Nephron (organoid): ENCODE data around the gene FBXW2.

ENCODE experiments used
- H3K27ac Mint-ChIP-seq, 3 experiments: 2 replicates each; pipeline ENCODE4 v1.8.0; 2020; ENCODE audit warnings: mixed read lengths in 3 of 3, mild to moderate bottlenecking in 2 of 3, moderate library complexity in 1 of 3
- H3K27me3 Mint-ChIP-seq: 2 replicates; pipeline ENCODE4 v1.8.0; 2021; ENCODE audit warnings: low read depth, mild to moderate bottlenecking, moderate library complexity, mixed read lengths
- H3K36me3 Mint-ChIP-seq: 2 replicates; pipeline ENCODE4 v1.8.0; 2020; ENCODE audit warnings: low read depth, mixed read lengths
- H3K4me1 Mint-ChIP-seq: 2 replicates; pipeline ENCODE4 v1.8.0; 2020; ENCODE audit warnings: mixed read lengths
- H3K4me3 Mint-ChIP-seq, 3 experiments: 2 replicates each; pipeline ENCODE4 v1.8.0; 2020; ENCODE audit warnings: mild to moderate bottlenecking in 3 of 3, mixed read lengths in 3 of 3, moderate library complexity in 2 of 3
- H3K9me3 Mint-ChIP-seq: 2 replicates; pipeline ENCODE4 v1.8.0; 2020; ENCODE audit warnings: mixed read lengths
- TF ChIP-seq, protein P1 (sequence below), 3 experiments: fragments of 200-600 bp; sonication (generic); IDR thresholded peaks; one replicate each; pipeline ENCODE4 v1.5.0; 2021; ENCODE audit warnings: antibody characterized with exemption in 3 of 3; ENCODE audit not compliant: unreplicated experiment in 3 of 3

FBXW2 gene, protein sequence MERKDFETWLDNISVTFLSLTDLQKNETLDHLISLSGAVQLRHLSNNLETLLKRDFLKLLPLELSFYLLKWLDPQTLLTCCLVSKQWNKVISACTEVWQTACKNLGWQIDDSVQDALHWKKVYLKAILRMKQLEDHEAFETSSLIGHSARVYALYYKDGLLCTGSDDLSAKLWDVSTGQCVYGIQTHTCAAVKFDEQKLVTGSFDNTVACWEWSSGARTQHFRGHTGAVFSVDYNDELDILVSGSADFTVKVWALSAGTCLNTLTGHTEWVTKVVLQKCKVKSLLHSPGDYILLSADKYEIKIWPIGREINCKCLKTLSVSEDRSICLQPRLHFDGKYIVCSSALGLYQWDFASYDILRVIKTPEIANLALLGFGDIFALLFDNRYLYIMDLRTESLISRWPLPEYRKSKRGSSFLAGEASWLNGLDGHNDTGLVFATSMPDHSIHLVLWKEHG

DNA sequence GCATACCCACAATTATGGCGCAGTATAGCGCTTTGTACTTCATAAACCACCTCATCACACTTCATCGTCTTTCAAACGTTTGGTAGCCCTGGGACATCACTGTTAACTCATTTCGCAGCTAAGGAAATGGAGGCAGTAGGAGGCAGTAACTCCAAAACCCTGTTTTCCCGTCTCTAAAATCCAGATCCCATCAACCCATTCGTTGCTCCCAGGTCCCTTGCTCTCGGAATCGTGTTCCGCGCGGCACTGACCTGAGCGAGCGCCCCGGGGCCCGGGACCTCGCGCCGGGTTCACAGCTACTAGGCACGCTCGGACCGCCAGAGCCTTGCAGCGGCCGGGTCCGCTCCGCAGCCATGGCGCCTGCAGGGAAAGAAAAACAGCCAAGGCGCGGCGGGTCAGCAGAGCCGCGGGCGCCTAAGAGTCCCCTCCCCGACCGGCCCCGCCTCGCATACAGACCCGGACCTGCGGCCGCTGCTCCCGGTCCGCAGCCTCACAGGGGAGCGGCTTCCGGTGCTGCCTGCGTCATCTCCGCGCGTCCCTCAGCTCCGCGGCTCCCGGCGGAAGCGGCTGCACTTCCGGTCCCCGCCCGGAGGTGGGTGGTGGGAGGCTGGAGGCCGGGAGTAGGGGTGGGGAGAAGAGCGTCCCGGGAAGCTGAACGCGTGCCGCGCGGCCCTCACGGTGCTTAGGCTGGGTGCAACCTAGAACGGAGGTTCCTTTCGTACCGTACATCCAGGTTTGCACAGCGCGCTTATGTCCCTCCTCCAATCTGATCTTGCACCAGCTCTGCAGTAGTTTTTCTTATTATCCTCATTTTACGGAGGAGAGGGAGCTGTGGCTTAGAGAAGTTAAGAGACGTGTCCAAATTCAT is at the start of gene FBXW2:
Gene FBXW2, minus strand, starts transcription at position 519 of the 868 bp plus-strand sequence. CDS start 5,158 bp downstream, outside the sequence.
- Mint-ChIP-seq H3K27ac (peak within 1 kb of the TSS; percentile 95 to 97 (median 95)), H3K9me3 (no peaks in the 10 kb centered on the region), H3K4me1 (peaks cover 38% of the 10 kb centered on the region), H3K36me3 (peaks cover 16% of the 10 kb centered on the region), H3K4me3 (peak within 1 kb of the TSS; percentile 95 to 99 (median 97)), H3K27me3 (no peaks in the 10 kb centered on the region)
- TF ChIP-seq, protein P1, sequence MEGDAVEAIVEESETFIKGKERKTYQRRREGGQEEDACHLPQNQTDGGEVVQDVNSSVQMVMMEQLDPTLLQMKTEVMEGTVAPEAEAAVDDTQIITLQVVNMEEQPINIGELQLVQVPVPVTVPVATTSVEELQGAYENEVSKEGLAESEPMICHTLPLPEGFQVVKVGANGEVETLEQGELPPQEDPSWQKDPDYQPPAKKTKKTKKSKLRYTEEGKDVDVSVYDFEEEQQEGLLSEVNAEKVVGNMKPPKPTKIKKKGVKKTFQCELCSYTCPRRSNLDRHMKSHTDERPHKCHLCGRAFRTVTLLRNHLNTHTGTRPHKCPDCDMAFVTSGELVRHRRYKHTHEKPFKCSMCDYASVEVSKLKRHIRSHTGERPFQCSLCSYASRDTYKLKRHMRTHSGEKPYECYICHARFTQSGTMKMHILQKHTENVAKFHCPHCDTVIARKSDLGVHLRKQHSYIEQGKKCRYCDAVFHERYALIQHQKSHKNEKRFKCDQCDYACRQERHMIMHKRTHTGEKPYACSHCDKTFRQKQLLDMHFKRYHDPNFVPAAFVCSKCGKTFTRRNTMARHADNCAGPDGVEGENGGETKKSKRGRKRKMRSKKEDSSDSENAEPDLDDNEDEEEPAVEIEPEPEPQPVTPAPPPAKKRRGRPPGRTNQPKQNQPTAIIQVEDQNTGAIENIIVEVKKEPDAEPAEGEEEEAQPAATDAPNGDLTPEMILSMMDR (IDR thresholded peaks at IDR 0.05; ENCODE audit: unreplicated experiment in 3 of 3), result no peak

DNA sequence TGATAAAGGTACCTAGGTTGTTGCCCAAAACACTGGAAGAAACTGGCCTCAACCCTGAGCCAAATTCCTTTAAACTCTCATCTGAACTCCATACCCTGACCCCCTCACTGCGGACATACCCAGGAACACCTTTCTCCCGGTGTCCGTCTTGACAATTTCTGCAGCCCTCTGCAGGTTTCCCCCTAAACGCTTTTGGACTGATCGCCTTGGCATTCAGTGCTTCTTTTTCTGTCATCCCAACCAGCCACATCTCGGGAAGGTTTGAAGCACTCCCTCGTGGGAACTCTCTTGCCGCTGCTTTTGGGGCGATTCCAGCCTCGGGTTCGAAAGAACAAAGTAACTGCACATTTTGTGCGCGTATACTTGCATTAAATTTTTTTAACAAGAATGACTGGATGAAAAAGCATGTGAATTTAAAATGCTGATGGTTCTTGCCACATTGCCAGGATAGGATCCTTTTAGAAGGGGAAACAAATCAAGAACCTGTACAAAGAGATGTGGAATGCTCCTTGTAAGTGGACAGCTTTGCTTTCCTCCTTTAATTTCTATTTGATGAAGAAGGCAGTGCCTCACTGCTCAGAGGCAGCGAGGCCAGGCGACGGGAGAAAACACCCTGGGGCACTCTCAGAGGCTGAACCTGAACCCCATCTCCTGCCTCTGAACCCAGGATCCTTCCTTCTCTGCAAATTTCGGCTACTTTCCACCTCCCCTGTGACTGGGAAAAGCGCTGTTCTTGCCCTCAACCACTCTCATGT is 48.9 kb upstream of the FBXW2 start:
- Mint-ChIP-seq H3K4me3 (peak overlapping the region; percentile 92 to 99 (median 98)), H3K27ac (peak overlapping the region; percentile 92 to 97 (median 95)), H3K27me3 (peaks cover 6% of the 10 kb centered on the region), H3K36me3 (peaks cover 52% of the 10 kb centered on the region), H3K9me3 (peaks cover 17% of the 10 kb centered on the region), H3K4me1 (peaks cover 30% of the 10 kb centered on the region)
- TF ChIP-seq, protein P1 (IDR thresholded peaks at IDR 0.05; ENCODE audit: unreplicated experiment in 3 of 3), result no peak

DNA sequence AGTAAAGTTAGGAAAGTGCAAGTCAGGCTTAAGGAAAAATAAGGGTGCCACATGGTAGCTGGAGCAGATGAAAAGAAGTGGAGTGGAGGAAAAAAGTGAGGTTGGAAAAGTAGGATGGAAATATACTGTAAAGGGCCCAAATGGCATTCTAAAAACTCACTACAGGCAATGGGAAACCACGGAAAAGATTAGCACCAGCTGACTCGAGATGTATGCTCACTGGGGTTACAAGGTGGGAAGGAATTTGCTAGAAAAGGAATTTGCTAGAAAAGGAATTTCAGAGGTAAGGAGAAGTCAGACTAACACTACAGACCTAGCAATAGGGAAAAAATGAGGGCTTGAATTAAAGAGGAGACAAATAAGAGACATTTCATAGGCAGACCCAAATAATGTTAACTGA is 45.9 kb upstream of the FBXW2 start:
- TF ChIP-seq, protein P1 (IDR thresholded peaks at IDR 0.05; ENCODE audit: unreplicated experiment in 3 of 3), result no peak
- Mint-ChIP-seq H3K36me3 (peaks cover 56% of the 10 kb centered on the region), H3K27ac (peak overlapping the region; percentile 7 to 45 (median 22)), H3K27me3 (peaks cover 6% of the 10 kb centered on the region), H3K9me3 (peaks cover 13% of the 10 kb centered on the region), H3K4me3 (peak overlapping the region; percentile 7 to 57 (median 40)), H3K4me1 (peaks cover 26% of the 10 kb centered on the region)

DNA sequence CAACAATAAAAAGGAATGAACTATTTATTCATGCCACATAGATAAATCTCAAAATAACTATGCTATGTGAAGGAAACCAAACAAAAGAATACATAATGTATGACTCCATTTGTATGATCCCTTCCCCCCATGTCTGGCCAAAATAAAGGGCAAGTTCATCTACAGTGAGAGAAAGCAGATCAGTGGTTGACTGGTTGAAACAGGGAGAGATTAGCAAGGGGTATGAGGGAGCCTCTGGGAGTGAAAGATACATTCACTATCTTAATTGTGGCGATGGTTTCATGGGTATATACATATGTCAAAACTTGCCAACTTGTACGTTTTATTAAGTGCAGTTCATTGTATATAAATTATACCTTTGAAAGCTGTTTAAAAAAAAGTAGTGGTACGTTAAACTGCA is 44.7 kb upstream of the FBXW2 start:
- H3K36me3 Mint-ChIP-seq, result peaks cover 58% of the 10 kb centered on the region
- H3K4me1 Mint-ChIP-seq, result peaks cover 26% of the 10 kb centered on the region
- H3K4me3 Mint-ChIP-seq, result no peak overlapping the region

DNA sequence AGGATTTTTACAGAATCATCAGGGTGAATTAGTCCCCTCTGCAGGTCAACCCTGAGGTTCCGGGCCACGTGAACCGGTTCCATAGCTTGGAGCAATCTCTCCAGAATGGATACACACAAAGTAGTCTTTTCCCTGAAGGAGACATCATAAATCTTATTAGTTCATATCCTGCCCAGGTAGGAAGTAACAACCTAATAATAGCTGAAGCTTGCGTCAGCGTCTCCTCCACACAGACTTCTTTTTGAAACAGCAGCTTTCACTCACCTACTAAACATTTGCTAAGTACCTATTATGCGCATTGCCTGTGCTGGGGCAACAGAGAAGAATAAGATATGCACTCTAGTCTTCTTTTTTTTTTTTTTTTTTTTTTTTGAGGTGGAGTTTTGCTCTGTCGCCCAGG is 40.1 kb upstream of the FBXW2 start:
- no peaks in the 10 kb centered on the region for H3K4me1 Mint-ChIP-seq
- H3K27me3 Mint-ChIP-seq, result no peaks in the 10 kb centered on the region
- no peak overlapping the region for H3K4me3 Mint-ChIP-seq
- TF ChIP-seq, protein P1 (IDR thresholded peaks at IDR 0.05; ENCODE audit: unreplicated experiment in 3 of 3), result no peak
- peaks cover 60% of the 10 kb centered on the region for H3K36me3 Mint-ChIP-seq
- peak overlapping the region in 2 of 3 experiments; percentile 8 to 17 for H3K27ac Mint-ChIP-seq
- H3K9me3 Mint-ChIP-seq, result no peaks in the 10 kb centered on the region

More for the DNA sequence above, 44.7 kb upstream of the FBXW2 start:
- no peak overlapping the region for H3K27ac Mint-ChIP-seq
- TF ChIP-seq, protein P1 (IDR thresholded peaks at IDR 0.05; ENCODE audit: unreplicated experiment in 3 of 3), result no peak
- peaks cover 11% of the 10 kb centered on the region for H3K9me3 Mint-ChIP-seq
- H3K27me3 Mint-ChIP-seq, result peaks cover 6% of the 10 kb centered on the region
